ENCODE results near the gene WHRN. TPM values are rescaled to one million over a fixed set of nuclear protein-coding genes. Genes with fewer than 3 reads are reported as not detected.

The WHRN gene
- total and polyA plus RNA-seq, 2 of the 13 experiments (the other 11 are each of a cell fraction or from before 2014, with no cell fraction given) = 2.3 to 5.3 TPM

DNA sequence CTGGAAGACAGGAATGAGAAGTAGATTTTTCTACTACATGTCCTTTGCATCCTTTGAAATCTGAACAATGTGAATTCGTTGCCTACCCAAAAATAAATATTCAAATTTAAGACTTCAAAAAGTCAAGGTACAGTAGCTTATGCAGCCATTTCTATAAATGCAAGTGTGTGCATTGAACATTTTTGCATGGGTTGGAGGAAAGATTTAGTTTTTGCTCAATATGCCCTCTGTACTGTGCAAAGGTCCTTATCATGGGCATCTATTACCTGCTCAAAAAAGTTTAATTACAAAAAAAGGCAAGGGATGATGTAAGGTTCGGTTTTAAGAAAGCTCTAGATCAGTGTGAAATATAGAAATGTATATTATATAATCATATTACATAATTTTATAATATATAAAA is 140.1 kb downstream of the WHRN start (continued):
- TF ChIP-seq RELA (CRISPR knock-in tag; IDR thresholded peaks at IDR 0.05) (no peak), ZNF562 (CRISPR knock-in tag; IDR thresholded peaks at IDR 0.05; ENCODE audit: borderline replicate concordance) (no peak), ZNF766 (CRISPR knock-in tag; IDR thresholded peaks at IDR 0.05; ENCODE audit: borderline replicate concordance) (no peak), NPAS2 (CRISPR knock-in tag; IDR thresholded peaks at IDR 0.05; ENCODE audit: borderline replicate concordance) (no peak)
- TF ChIP-seq, protein P1, sequence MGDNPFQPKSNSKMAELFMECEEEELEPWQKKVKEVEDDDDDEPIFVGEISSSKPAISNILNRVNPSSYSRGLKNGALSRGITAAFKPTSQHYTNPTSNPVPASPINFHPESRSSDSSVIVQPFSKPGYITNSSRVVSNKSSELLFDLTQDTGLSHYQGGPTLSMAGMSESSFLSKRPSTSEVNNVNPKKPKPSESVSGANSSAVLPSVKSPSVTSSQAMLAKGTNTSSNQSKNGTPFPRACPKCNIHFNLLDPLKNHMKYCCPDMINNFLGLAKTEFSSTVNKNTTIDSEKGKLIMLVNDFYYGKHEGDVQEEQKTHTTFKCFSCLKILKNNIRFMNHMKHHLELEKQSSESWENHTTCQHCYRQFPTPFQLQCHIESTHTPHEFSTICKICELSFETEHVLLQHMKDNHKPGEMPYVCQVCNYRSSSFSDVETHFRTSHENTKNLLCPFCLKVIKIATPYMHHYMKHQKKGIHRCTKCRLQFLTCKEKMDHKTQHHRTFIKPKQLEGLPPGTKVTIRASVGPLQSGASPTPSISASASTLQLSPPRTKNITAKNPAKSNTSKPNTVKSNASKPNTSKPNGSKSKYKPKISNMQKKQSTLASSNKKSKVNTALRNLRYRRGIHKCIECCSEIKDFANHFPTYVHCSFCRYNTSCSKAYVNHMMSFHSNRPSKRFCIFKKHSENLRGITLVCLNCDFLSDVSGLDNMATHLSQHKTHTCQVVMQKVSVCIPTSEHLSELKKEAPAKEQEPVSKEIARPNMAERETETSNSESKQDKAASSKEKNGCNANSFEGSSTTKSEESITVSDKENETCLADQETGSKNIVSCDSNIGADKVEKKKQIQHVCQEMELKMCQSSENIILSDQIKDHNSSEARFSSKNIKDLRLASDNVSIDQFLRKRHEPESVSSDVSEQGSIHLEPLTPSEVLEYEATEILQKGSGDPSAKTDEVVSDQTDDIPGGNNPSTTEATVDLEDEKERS (CRISPR knock-in tag; IDR thresholded peaks at IDR 0.05) = no peak

DNA sequence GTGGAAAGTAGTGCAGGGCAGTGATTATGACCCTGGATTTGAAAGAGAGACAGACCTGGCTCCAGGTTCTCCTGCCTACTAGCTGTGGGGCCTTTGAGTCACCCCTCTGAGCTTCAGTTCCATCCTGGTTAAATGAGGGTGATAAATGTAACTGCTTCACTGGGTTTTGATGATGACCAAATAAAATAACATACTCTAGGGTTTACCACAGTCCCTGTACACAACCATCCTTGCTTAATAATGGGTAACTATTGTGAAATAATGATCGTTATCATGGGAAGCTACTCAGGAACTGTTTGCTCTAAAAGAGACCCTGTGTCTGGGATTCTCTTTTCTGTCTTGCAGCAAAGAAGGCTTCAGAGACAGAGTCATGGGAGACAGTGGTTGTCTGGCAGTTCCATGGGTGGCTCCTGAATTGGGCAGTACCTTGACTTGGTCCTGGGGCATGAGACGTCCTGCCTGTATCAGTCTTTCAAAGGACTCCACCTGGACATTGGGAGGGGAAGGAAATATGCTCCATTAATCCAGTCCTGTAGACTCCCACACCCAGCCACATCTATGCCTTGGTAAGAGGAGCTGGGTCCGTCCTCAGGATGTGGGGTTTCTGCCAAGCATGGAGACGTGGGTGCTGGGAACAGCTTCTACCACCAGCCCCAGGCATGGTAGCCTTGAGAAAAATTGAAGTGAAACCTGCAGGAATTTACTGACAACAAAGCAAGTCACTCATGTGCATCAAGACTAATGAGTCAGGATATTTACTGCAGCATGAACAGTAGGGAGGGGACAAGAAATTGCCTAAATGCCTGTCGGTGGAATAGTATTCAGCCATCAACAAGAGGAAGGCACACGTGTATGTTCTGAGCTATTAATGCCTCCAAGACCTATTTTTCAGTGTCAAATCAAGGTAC is 140.9 kb downstream of the WHRN start:
- Histone ChIP-seq H2AFZ (ENCODE audit: low read length) (no peak overlapping the region), H3K9ac (ENCODE audit: insufficient read depth, low read depth, low read length) (no peak overlapping the region), H4K20me1 (ENCODE audit: insufficient read depth, low read length) (no peaks in the 10 kb centered on the region), H3K4me3 (replicated peaks in 1 of 3; ENCODE audit: insufficient read depth in 1 of 3, low read depth in 2 of 3, low read length in 3 of 3) (no peak overlapping the region), H3K27me3 (ENCODE audit: control insufficient read depth in 1 of 2, insufficient read depth in 2 of 2, low read length in 2 of 2) (no peaks in the 10 kb centered on the region), H3K36me3 (replicated peaks in 1 of 2; ENCODE audit: control insufficient read depth in 1 of 2, insufficient read depth in 2 of 2, low read length in 2 of 2) (peaks cover 0 to 35% of the 10 kb centered on the region in 2 experiments; a peak in 3 of 5 replicates), H3K9me3 (ENCODE audit: low read length) (no peaks in the 10 kb centered on the region), H3K4me1 (ENCODE audit: insufficient read depth, low read length) (peaks cover 14% of the 10 kb centered on the region), H3K4me2 (ENCODE audit: low read depth, low read length) (no peak overlapping the region), H3K79me2 (ENCODE audit: insufficient read depth, low read length) (no peaks in the 10 kb centered on the region), H3K27ac (ENCODE audit: extremely low read length, insufficient read depth, low read length) (no peak overlapping the region)
- ATAC-seq = peak; percentile 58
- ChIA-PET POLR2A (no interaction called here), CTCF (ENCODE audit: low intra/inter-chr PET ratio, low total read pairs) (no interaction called here)
- intact Hi-C loops (cut with micrococcal nuclease; ENCODE audit: unreplicated experiment) = no loop called here
- DNase-seq (ENCODE audit: low spot score) = peak; percentile 57
- BruUV-seq (replicated peaks) = no TSS peak
- in situ Hi-C loops (cut with HindIII; ENCODE audit: extremely low pct_ligation_motif_present, low pct_unique_long_range_greater_than_20kb) = no loop called here
- FAIRE-seq = peak; percentile 72
- 56% methylated on average over 3 of the region's 6 CpGs for WGBS (ENCODE audit: low lambda C conversion rate)
- TF ChIP-seq, protein P2, sequence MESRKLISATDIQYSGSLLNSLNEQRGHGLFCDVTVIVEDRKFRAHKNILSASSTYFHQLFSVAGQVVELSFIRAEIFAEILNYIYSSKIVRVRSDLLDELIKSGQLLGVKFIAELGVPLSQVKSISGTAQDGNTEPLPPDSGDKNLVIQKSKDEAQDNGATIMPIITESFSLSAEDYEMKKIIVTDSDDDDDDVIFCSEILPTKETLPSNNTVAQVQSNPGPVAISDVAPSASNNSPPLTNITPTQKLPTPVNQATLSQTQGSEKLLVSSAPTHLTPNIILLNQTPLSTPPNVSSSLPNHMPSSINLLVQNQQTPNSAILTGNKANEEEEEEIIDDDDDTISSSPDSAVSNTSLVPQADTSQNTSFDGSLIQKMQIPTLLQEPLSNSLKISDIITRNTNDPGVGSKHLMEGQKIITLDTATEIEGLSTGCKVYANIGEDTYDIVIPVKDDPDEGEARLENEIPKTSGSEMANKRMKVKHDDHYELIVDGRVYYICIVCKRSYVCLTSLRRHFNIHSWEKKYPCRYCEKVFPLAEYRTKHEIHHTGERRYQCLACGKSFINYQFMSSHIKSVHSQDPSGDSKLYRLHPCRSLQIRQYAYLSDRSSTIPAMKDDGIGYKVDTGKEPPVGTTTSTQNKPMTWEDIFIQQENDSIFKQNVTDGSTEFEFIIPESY (CRISPR knock-in tag; IDR thresholded peaks at IDR 0.05) = no peak
- TF ChIP-seq ZNF549 (CRISPR knock-in tag; IDR thresholded peaks at IDR 0.05) = no peak
- TF ChIP-seq, protein P3, sequence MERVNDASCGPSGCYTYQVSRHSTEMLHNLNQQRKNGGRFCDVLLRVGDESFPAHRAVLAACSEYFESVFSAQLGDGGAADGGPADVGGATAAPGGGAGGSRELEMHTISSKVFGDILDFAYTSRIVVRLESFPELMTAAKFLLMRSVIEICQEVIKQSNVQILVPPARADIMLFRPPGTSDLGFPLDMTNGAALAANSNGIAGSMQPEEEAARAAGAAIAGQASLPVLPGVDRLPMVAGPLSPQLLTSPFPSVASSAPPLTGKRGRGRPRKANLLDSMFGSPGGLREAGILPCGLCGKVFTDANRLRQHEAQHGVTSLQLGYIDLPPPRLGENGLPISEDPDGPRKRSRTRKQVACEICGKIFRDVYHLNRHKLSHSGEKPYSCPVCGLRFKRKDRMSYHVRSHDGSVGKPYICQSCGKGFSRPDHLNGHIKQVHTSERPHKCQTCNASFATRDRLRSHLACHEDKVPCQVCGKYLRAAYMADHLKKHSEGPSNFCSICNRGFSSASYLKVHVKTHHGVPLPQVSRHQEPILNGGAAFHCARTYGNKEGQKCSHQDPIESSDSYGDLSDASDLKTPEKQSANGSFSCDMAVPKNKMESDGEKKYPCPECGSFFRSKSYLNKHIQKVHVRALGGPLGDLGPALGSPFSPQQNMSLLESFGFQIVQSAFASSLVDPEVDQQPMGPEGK (CRISPR knock-in tag; IDR thresholded peaks at IDR 0.05) = no peak
- peak; percentile 22; the same call in 1 of the 2 replicates for TF ChIP-seq SMC3 (IDR thresholded peaks at IDR 0.05; ENCODE audit: low read length)
- TF ChIP-seq REXO4 (CRISPR knock-in tag; IDR thresholded peaks at IDR 0.05; ENCODE audit: borderline replicate concordance) = no peak
- no peak for TF ChIP-seq ZNF841 (CRISPR knock-in tag; IDR thresholded peaks at IDR 0.05; ENCODE audit: borderline replicate concordance)
- TF ChIP-seq GATAD2A (CRISPR knock-in tag; IDR thresholded peaks at IDR 0.05) = peak; percentile 77
- TF ChIP-seq ZNF556 (CRISPR knock-in tag; IDR thresholded peaks at IDR 0.05; ENCODE audit: borderline replicate concordance) = no peak
- peak; percentile 98 for TF ChIP-seq CEBPG (CRISPR knock-in tag; IDR thresholded peaks at IDR 0.05)
- 0 out of 2 replicates have a peak, but pooled peaks have one; percentile 18 for TF ChIP-seq SAP130 (CRISPR knock-in tag; IDR thresholded peaks at IDR 0.05; ENCODE audit: low read depth)

Measured in HepG2 (cell line).